ENCODE measurements around the gene MFRP. TPM values are rescaled to one million over a fixed set of nuclear protein-coding genes. Genes with fewer than 3 reads are reported as not detected.
A peak's percentile ranks its signal among the peaks of the same experiment; 100 is the strongest.

MFRP gene
- total and polyA plus RNA-seq, 9 of the 15 experiments (the other 6 are each of a cell fraction or from before 2014, with no cell fraction given) = not detected

DNA sequence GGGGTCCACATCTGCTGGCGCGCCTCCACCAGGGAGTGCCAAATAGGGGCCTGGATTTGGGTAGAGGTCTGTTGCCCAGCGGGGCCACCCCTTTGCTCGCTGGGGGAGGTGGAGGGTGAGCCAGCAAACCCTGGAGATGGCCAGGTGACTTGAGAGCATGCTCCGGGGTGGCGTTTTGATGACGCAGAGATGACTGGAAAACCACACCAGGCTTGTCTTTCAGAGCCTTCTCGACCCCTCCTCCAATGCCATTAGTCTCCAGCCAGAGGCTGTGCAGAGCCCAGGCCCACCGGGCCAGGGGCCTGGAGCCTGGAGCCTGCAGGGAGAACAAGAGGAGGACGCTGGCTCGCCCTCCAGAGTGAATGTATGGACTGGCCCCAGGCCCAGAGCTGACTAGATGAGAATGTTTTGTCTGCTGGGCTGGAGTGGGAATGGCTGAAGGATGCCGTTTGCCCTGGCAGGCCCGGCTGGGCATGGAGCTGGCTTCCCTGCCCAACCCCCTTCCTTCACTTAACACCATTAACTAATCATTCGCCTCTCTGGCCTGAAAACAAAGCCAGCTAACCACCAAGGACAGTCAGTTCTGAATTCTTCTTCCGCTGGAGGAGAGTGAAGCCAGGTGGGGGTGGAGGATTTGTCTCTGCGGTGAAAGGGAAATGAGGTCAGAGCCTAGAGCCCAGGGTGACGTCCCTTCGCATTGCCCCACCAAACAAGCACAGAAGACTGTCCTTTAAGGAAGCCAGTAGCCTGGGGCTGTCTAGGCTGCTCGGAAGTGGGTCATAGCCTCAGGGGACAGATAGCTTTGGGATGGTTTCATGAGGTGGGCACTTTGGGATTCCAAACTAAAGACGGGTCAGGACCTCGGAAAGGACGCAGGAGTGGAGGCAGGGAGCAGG, 28.0 kb downstream of the MFRP start (continued):
- peak; percentile 48; the same call in 1 of the 2 replicates for TF ChIP-seq ZKSCAN8 (CRISPR knock-in tag; IDR thresholded peaks at IDR 0.05)
- TF ChIP-seq HOMEZ (CRISPR knock-in tag; IDR thresholded peaks at IDR 0.05) = no peak
- TF ChIP-seq NELFE (IDR thresholded peaks at IDR 0.05; ENCODE audit: insufficient read depth, insufficient read length) = no peak
- TF ChIP-seq ELF2 (CRISPR knock-in tag; IDR thresholded peaks at IDR 0.05) = no peak
- no peak for TF ChIP-seq HNRNPLL (IDR thresholded peaks at IDR 0.05; ENCODE audit: low read depth, low read length, poor library complexity, severe bottlenecking)
- TF ChIP-seq MAFK (IDR thresholded peaks at IDR 0.05; ENCODE audit: low read length) = no peak
- TF ChIP-seq NR2C1 (IDR thresholded peaks at IDR 0.05) = no peak
- no peak; the same call in 1 of the 2 replicates for TF ChIP-seq NR2C1 (tag; IDR thresholded peaks at IDR 0.05)
- TF ChIP-seq, protein P1, sequence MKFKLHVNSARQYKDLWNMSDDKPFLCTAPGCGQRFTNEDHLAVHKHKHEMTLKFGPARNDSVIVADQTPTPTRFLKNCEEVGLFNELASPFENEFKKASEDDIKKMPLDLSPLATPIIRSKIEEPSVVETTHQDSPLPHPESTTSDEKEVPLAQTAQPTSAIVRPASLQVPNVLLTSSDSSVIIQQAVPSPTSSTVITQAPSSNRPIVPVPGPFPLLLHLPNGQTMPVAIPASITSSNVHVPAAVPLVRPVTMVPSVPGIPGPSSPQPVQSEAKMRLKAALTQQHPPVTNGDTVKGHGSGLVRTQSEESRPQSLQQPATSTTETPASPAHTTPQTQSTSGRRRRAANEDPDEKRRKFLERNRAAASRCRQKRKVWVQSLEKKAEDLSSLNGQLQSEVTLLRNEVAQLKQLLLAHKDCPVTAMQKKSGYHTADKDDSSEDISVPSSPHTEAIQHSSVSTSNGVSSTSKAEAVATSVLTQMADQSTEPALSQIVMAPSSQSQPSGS (CRISPR knock-in tag; IDR thresholded peaks at IDR 0.05) = no peak
- TF ChIP-seq, protein P2, sequence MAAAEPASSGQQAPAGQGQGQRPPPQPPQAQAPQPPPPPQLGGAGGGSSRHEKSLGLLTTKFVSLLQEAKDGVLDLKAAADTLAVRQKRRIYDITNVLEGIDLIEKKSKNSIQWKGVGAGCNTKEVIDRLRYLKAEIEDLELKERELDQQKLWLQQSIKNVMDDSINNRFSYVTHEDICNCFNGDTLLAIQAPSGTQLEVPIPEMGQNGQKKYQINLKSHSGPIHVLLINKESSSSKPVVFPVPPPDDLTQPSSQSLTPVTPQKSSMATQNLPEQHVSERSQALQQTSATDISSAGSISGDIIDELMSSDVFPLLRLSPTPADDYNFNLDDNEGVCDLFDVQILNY (CRISPR knock-in tag; IDR thresholded peaks at IDR 0.05) = no peak
- no peak for TF ChIP-seq ZBED1 (IDR thresholded peaks at IDR 0.05)
- TF ChIP-seq CEBPB (tag; IDR thresholded peaks at IDR 0.05) = peak; percentile 53; the same call in 1 of the 2 replicates
- TF ChIP-seq MAZ (CRISPR knock-in tag; conservative IDR thresholded peaks at IDR 0.05 in 1 of 2, IDR thresholded peaks at IDR 0.05 in 1 of 2) = peak in 1 of 2 experiments; percentile 52; a peak in 2 of 4 replicates
- peak; percentile 89 for TF ChIP-seq ATF7 (IDR thresholded peaks at IDR 0.05)
- TF ChIP-seq ZNF175 (CRISPR knock-in tag; IDR thresholded peaks at IDR 0.05; ENCODE audit: low read depth) = no peak
- no peak for TF ChIP-seq WHSC1 (IDR thresholded peaks at IDR 0.05; ENCODE audit: low read length)
- peak; percentile 46 for TF ChIP-seq PHF20 (IDR thresholded peaks at IDR 0.05; ENCODE audit: partially characterized antibody)
- TF ChIP-seq KDM5B (IDR thresholded peaks at IDR 0.05; ENCODE audit: insufficient replicate concordance, low read depth, low read length) = peak; percentile 92
- TF ChIP-seq ZNF609 (CRISPR knock-in tag; IDR thresholded peaks at IDR 0.05; ENCODE audit: borderline replicate concordance) = 0 out of 2 replicates have a peak, but pooled peaks have one; percentile 29

Data from K562 (cell line).